Measurements from ENCODE around the gene TBC1D14.

GRCh38 chr4:6945052-6945409 lies 35.4 kb downstream of the TBC1D14 start:
- TF ChIP-seq, protein P1, sequence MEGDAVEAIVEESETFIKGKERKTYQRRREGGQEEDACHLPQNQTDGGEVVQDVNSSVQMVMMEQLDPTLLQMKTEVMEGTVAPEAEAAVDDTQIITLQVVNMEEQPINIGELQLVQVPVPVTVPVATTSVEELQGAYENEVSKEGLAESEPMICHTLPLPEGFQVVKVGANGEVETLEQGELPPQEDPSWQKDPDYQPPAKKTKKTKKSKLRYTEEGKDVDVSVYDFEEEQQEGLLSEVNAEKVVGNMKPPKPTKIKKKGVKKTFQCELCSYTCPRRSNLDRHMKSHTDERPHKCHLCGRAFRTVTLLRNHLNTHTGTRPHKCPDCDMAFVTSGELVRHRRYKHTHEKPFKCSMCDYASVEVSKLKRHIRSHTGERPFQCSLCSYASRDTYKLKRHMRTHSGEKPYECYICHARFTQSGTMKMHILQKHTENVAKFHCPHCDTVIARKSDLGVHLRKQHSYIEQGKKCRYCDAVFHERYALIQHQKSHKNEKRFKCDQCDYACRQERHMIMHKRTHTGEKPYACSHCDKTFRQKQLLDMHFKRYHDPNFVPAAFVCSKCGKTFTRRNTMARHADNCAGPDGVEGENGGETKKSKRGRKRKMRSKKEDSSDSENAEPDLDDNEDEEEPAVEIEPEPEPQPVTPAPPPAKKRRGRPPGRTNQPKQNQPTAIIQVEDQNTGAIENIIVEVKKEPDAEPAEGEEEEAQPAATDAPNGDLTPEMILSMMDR (IDR thresholded peaks at IDR 0.05; ENCODE audit: poor library complexity) = no peak
- no peak for TF ChIP-seq EZH2 (IDR thresholded peaks at IDR 0.05; ENCODE audit: borderline replicate concordance)
- no peak for TF ChIP-seq EZH2phosphoT487 (IDR thresholded peaks at IDR 0.05; ENCODE audit: low read depth, severe bottlenecking, unreplicated experiment)
